Mucosa of gallbladder (tissue), 1 donor: ENCODE measurements around the gene FAM50A. TPM values are rescaled to one million over a fixed set of nuclear protein-coding genes. Genes with fewer than 3 reads are reported as not detected.
A peak's percentile ranks its signal among the peaks of the same experiment; 100 is the strongest.

Source experiments
- DNase-seq: peaks from one replicate; pipeline ENCODE4 v3.0.0-alpha.2; 2020; ENCODE audit warnings: low spot score
- total RNA-seq: library from RNA; stranded (reverse); gene quantifications from one replicate; pipeline ENCODE4 v1.2.1, GENCODE V29; 2021
- donor health status: DM: no; HTN: no; CAD: no.

The FAM50A gene
- total RNA-seq, 1 donor from 2014 or later = 71.3 TPM

- DNase-seq = no peak
These were observed 5.7 kb upstream of the FAM50A start for GRCh38 chrX:154437971-154438893.

DNA sequence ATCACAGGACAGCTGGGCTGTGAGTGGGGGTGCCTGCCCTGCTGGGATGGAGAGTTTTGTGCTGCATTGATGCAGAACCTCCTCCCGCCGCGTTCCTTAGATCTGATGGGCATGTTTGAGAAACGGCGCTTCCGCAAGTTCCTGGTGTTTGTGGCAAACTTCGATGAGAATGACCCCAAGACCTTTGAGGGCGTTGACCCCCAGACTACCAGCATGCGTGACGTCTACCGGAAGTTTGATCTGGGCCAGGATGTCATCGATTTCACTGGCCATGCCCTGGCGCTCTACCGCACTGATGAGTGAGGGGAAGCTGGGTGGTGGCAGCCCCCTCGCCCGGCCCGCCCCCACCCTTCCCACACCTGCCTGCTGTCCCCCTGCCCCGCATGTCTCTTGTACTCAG lies 4.1 kb upstream of the FAM50A start:
- DNase-seq = no peak

GRCh38 chrX:154440623-154441357 lies 3.2 kb upstream of the FAM50A start:
- DNase-seq = no peak

DNA sequence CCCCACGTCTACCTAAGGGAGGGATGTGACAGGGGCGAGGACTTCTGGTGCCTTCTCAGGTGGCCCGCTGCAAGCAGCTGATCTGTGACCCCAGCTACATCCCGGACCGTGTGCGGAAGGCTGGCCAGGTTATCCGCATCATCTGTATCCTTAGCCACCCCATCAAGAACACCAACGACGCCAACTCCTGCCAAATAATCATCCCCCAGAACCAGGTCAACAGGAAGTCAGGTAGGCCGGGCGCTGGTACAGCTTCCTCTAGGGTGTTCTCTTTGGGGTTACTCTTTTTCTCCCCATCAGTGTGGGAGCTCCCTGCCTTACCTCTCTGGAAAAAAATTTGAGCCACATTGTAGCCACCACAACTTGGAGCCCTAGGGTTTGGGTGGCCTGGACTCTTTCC lies 2.4 kb upstream of the FAM50A start:
- DNase-seq = no peak

- DNase-seq = peak; percentile 43
These were observed 1.8 kb upstream of the FAM50A start for GRCh38 chrX:154441984-154442707.

GRCh38 chrX:154443479-154443910 lies 446 bp upstream of the FAM50A start:
- DNase-seq = no peak

- no peak for DNase-seq
These were observed 860 bp downstream of the FAM50A start for GRCh38 chrX:154444755-154445246.

- no peak for DNase-seq
These were observed 1.8 kb downstream of the FAM50A start for GRCh38 chrX:154445776-154446175.

GRCh38 chrX:154446430-154446829 lies 2.5 kb downstream of the FAM50A start:
- DNase-seq = no peak

DNA sequence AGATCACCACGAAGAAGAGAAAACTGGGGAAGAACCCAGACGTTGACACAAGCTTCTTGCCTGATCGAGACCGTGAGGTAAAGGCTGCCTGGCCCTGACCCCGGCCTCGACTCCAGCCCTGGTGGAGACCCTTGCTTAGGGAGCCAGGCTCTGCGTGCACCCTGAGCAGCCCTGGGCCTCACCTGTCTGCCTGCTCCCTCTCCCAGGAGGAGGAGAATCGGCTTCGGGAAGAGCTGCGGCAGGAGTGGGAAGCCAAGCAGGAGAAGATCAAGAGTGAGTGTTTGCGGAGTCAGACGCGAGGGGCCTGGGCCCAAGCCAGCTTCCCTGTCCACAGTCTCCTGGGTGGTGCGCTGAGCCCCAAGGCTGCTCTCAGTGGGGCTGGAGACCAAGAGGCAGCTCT lies 4.5 kb downstream of the FAM50A start:
- DNase-seq = no peak

DNA sequence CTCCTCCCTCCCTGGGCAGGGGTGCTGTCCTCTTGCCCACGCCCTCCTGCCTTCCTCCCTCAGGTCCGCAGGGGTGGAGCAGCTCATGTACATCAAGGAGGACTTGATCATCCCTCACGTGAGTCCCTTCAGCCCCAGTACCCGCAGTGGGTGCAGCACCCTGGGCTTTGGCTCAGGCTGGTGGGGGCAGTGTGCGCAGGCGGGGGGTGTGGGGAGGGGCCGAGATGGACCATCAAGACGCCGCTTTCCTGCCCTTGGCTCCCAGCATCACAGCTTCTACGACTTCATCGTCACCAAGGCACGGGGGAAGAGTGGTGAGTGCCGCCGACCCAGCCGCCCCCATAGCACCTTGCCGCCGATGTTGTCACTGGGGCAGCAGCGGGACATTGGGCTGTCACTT lies 5.7 kb downstream of the FAM50A start:
- no peak for DNase-seq

- DNase-seq = no peak
These were observed 6.4 kb downstream of the FAM50A start for GRCh38 chrX:154450312-154450711.

- DNase-seq = no peak
These were observed 8.9 kb downstream of the FAM50A start for GRCh38 chrX:154452823-154453222.

DNA sequence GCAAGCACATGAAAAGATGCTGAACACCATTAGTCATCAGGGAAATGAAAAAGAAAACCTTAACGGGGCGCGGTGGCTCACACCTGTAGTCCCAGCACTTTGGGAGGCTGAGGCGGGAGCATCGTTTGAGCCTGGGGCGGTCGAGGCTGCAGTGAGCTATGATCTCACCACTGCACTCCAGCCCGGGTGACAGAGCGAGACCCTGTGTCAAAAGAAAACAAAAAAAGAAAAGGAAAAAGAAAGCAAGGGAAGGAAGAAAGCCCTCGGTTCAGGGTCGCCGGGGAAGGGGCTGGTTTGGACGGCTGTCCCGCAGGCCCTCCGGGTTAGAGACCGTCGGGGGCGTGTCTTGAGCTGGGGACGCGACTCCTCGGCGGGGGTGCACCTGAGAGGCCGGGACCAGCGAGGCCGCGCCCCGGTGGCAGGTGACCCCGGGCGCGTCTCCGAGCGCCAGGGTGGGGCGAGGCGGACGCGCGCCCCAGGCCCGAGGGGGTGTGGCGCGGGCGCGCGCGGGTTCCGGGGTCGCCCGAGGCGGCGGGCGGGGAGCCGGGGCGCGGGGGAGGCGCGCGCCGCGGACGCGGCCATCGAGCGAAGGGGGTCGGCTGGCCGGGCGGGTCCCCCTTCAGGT lies 13.7 kb downstream of the FAM50A start:
- no peak for DNase-seq

DNA sequence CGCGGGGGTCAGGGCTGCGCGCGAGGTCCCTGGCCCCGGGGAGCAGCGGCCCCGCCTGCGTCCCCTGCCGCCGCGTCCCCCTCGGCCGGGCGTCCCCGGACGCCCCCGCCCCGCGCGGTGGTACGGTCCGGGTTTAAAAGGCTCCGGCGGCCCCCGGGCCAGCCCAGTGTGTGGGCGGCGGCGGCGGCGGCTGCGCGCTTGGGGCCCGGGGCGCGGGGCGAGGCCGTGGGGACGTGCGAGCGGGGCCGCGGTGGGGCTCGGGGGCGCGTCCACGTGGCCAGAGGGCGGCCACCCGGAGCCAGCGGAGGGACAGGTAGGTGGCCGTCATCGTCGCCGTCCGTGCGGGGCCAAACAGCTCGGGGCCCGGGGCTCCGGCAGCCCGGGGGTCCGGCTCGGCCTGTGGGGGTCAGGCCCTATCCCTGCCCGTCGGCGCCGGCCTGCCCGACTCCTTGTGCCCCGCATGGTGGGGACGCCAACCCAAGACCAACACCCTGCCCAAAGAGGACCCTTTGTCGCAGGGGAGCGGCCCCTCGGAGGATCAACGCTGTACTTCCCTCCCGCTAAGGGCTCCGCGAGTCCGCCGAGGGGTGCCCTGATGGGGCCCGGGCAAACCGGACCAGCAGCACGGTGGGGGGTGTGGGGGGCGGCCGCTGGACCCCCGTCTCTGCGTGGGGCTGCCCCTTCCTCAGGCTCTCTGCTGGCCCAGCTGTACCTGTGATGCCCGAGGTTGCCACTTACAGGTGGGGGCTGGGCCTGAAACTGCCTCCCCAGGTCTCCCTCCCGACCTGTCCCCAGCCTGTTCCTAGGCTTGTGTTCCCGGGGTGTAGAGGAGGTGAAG lies 14.4 kb downstream of the FAM50A start, which contains the start of gene PLXNA3:
TSS of gene PLXNA3 (plus strand) at position 166 of the 838 bp plus-strand sequence. CDS start 1,903 bp downstream, outside the sequence.
- DNase-seq = no peak

DNA sequence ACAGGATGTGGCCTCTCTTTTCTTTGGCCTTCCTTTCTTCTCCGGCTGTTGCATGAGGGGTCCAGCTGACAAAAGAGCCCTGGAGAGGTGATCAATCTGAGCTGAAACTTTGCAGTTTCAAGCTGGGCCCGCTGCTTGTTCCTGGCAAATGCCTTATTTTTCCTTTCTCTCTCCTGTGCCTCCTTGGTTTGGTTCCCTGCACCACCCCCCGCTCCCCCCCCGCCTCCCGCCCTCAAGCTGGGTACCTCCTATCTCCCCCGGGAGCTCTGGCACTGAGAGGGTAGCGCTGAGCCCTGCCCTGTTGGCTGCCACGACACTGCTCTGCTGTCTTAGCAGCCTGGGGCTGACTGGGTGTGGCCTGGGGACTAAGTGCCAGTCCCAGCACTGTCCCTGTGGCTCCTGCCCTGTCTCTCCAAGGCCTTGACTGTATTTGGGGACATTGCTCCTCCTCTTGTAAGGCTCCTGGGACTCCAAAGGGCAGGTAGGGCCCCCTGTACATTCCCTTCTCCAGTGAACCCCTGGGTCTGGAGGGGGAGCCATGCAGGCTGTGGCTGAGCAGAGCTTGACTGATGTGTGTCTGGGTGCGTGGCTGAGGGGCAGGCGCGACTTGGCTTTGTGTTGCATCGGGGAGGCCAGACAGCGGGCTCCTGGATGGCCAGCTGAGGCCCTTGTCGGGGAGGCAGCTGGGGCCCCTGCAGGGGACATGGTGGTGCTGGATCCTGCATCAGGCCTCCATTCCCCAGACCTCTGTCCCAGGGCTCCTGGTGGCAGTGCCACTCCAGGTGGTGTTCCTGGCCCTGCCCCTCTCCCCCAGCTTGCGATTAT lies 15.2 kb downstream of the FAM50A start:
- no peak for DNase-seq

DNA sequence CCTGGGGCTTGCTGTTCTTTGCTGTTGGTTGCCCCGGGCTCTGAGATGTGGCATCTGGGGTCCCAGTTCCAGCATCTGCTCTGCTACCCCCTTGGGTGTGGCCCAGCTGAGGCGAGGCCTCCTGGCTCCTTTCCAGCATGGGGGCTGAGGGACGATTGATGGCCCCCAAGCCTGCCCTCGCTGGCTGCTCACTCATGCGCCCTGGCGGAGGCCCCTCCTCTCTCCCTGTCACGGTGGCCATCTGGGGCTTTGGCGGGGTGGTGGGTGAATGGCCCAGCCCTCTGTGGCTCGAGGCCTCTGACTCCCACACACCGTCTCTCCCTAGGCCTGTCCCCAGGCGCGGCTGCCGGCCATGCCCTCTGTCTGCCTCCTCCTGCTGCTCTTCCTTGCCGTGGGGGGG lies 15.9 kb downstream of the FAM50A start:
- no peak for DNase-seq

DNA sequence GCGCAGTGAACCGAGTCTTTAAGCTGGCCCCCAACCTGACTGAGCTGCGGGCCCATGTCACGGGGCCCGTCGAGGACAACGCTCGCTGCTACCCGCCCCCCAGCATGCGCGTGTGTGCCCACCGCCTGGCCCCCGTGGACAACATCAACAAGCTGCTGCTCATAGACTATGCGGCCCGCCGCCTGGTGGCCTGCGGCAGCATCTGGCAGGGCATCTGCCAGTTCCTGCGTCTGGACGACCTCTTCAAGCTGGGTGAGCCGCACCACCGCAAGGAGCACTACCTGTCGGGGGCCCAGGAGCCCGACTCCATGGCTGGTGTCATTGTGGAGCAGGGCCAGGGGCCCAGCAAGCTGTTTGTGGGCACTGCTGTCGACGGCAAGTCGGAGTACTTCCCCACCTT lies 16.4 kb downstream of the FAM50A start:
- DNase-seq = no peak

DNA sequence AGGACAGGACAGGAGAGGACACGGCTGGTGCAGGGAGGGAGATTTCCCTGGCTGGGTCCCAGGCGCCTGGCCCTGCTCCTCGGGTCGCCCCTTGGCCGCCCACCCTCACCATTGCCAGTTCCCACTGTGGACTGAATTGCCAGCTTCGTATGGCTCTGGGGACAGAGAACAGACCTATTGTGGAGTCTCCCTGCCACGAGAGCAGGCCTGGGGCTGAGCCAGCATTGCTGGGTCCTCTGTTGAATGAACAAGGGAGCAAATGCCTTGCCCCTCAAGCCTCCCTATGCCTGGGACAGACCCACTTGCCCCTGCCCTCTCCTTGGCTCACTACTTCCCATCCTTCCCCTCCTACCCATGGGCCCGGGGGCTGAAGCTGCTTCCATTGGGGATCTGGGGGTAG lies 18.5 kb downstream of the FAM50A start:
- DNase-seq = no peak
